Keratinocyte (primary cell): ENCODE data around the gene LRP1B.

Experiments
- EZH2 ChIP-seq: IDR thresholded peaks from one replicate; pipeline ENCODE4 v1.6.1; 2012; ENCODE audit warnings: inconsistent platforms, mild to moderate bottlenecking, low read length, moderate library complexity
- TF ChIP-seq, protein P1 (sequence below), 3 experiments: IDR thresholded peaks in 1 of 3; conservative IDR thresholded peaks in 1 of 3; optimal IDR thresholded peaks in 1 of 3; 2 replicates in 2 of 3; 3 replicates in 1 of 3; pipeline versions ENCODE3 to v1.5.1; 2011; ENCODE audit warnings: low read length in 3 of 3, mild to moderate bottlenecking in 3 of 3, moderate library complexity in 2 of 3, control low read depth in 1 of 3, inconsistent platforms in 1 of 3; ENCODE audit not compliant: insufficient read depth in 2 of 3; ENCODE audit errors: extremely low read depth in 1 of 3

DNA sequence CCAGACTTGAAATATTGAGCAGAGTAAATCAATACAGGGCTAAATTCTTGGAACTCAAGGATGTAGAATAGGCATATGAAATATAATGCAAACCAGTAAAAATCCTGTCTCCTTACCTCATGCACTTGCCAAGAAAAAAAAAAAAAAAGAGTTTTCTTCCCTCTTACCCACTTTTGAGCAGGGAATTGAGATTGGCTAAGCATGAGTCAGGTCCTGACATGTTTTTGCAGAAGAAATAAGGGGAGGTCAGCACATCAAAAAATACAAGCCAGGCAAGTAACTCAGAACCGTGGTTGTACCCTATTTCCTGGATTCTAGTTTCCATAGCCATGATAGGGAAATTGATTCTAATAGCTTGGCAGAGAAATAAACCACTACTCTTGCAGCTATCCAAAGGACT is 1526.7 kb downstream of the LRP1B start:
- TF ChIP-seq, protein P1, sequence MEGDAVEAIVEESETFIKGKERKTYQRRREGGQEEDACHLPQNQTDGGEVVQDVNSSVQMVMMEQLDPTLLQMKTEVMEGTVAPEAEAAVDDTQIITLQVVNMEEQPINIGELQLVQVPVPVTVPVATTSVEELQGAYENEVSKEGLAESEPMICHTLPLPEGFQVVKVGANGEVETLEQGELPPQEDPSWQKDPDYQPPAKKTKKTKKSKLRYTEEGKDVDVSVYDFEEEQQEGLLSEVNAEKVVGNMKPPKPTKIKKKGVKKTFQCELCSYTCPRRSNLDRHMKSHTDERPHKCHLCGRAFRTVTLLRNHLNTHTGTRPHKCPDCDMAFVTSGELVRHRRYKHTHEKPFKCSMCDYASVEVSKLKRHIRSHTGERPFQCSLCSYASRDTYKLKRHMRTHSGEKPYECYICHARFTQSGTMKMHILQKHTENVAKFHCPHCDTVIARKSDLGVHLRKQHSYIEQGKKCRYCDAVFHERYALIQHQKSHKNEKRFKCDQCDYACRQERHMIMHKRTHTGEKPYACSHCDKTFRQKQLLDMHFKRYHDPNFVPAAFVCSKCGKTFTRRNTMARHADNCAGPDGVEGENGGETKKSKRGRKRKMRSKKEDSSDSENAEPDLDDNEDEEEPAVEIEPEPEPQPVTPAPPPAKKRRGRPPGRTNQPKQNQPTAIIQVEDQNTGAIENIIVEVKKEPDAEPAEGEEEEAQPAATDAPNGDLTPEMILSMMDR (optimal IDR thresholded peaks at IDR 0.05 in 1 of 3, IDR thresholded peaks at IDR 0.05 in 1 of 3, conservative IDR thresholded peaks at IDR 0.05 in 1 of 3; ENCODE audit: extremely low read depth in 1 of 3, insufficient read depth in 2 of 3, low read length in 3 of 3) = no peak
- no peak for TF ChIP-seq EZH2
